PC-9 (cell line): ENCODE data around the gene KLF2.

Source experiments
- EZH2 ChIP-seq: fragments of 200-600 bp; sonication (generic); IDR thresholded peaks from 2 replicates; pipeline ENCODE4 v1.8.0; 2017; ENCODE audit warnings: antibody characterized with exemption, low read depth
- TF ChIP-seq, protein P1 (sequence below): fragments of 200-600 bp; sonication (generic); conservative IDR thresholded peaks from 2 replicates; pipeline ENCODE4 v1.6.1; 2017; ENCODE audit warnings: mixed run types, antibody characterized with exemption, mild to moderate bottlenecking, moderate library complexity

DNA sequence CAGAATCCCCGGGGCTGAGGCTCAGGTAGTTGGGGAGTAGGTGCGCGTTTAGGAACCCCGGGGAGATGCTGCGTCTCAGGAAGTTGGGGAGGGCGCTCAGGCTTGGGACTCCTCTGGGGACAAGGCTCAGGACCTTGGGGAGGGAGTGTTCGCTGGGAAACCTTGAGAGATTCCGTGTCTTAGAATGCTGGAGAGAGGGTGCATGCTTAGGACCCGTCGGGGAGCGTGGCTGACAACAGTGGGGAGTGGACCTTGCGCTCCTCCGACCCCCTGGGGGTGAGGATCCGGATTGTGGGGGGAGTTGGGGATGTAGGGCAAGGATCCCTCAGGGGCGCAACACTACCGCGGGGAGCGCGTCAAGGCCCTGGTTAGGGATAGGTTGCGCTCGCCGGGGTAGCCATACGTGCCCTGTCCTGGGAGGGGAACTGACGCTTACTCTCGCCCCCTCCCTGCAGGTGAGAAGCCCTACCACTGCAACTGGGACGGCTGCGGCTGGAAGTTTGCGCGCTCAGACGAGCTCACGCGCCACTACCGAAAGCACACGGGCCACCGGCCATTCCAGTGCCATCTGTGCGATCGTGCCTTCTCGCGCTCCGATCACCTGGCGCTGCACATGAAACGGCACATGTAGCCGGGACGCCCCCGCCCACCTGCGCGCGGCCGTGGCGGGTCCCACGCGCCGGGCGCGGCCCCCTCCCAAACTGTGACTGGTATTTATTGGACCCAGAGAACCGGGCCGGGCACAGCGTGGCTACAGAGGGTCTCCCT, 2.0 kb downstream of the KLF2 start:
- TF ChIP-seq EZH2 = no peak
- TF ChIP-seq, protein P1, sequence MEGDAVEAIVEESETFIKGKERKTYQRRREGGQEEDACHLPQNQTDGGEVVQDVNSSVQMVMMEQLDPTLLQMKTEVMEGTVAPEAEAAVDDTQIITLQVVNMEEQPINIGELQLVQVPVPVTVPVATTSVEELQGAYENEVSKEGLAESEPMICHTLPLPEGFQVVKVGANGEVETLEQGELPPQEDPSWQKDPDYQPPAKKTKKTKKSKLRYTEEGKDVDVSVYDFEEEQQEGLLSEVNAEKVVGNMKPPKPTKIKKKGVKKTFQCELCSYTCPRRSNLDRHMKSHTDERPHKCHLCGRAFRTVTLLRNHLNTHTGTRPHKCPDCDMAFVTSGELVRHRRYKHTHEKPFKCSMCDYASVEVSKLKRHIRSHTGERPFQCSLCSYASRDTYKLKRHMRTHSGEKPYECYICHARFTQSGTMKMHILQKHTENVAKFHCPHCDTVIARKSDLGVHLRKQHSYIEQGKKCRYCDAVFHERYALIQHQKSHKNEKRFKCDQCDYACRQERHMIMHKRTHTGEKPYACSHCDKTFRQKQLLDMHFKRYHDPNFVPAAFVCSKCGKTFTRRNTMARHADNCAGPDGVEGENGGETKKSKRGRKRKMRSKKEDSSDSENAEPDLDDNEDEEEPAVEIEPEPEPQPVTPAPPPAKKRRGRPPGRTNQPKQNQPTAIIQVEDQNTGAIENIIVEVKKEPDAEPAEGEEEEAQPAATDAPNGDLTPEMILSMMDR = no peak
